Osteoblast (primary cell): ENCODE data around the gene RNF167. TPM values are rescaled to one million over a fixed set of nuclear protein-coding genes. Genes with fewer than 3 reads are reported as not detected.
"Not testable (repeated sequence)": the region's sequence is repeated elsewhere in the genome, so short reads cannot be mapped to it uniquely, and the experiment has no call there.

Experiments used
- DNase-seq: peaks from one replicate; pipeline ENCODE4 v3.0.0; 2011; ENCODE audit warnings: low spot score, mixed read lengths; ENCODE audit not compliant: insufficient read length; ENCODE audit errors: missing footprints
- H2AFZ ChIP-seq: 2 replicates; pipeline ENCODE4 v1.6.0; 2011; ENCODE audit warnings: mild to moderate bottlenecking, low read length
- H3K27ac ChIP-seq: 2 replicates; pipeline ENCODE4 v1.5.1; 2011; ENCODE audit warnings: mild to moderate bottlenecking, low read depth, low read length, moderate library complexity
- H3K27me3 ChIP-seq: 2 replicates; pipeline ENCODE4 v1.6.0; 2012; ENCODE audit warnings: mild to moderate bottlenecking, control low read depth, inconsistent platforms, low read length, moderate library complexity; ENCODE audit not compliant: insufficient read depth
- H3K36me3 ChIP-seq: 2 replicates; pipeline ENCODE4 v1.5.1; 2011; ENCODE audit warnings: mild to moderate bottlenecking, low read length, control low read depth, moderate library complexity; ENCODE audit not compliant: insufficient read depth
- H3K4me1 ChIP-seq: 2 replicates; pipeline ENCODE4 v1.5.1; 2011; ENCODE audit warnings: mild to moderate bottlenecking, low read length, control low read depth, moderate library complexity; ENCODE audit not compliant: insufficient read depth
- H3K4me2 ChIP-seq: 2 replicates; pipeline ENCODE4 v1.6.0; 2011; ENCODE audit warnings: mild to moderate bottlenecking, low read length; ENCODE audit not compliant: insufficient read depth
- H3K4me3 ChIP-seq: fragments of 200-600 bp; sonication (generic); 3 replicates; pipeline ENCODE4 v1.5.1; 2012; ENCODE audit warnings: mild to moderate bottlenecking, low read length, inconsistent platforms; ENCODE audit not compliant: insufficient read depth
- H3K79me2 ChIP-seq: 2 replicates; pipeline ENCODE4 v1.6.0; 2012; ENCODE audit warnings: mild to moderate bottlenecking, low read length, control low read depth, inconsistent platforms; ENCODE audit not compliant: insufficient read depth
- H3K9me3 ChIP-seq: 2 replicates; pipeline ENCODE4 v1.5.1; 2011; ENCODE audit warnings: low read depth, low read length, control low read depth
- H4K20me1 ChIP-seq: 2 replicates; pipeline ENCODE4 v1.6.0; 2012; ENCODE audit warnings: mild to moderate bottlenecking, low read length, control low read depth; ENCODE audit not compliant: insufficient read depth
- CTCF ChIP-seq: IDR thresholded peaks from 2 replicates; pipeline ENCODE4 v1.5.1; 2011; ENCODE audit warnings: mild to moderate bottlenecking, low read depth, low read length, moderate library complexity; ENCODE audit errors: extremely low read depth
- total RNA-seq: library from RNA; depleted of rRNA; stranded (reverse); fragments of >200 nt; gene quantifications from 2 replicates; pipeline ENCODE4 v1.2.3, GENCODE V29; 2012

Gene RNF167
- total RNA-seq, 1 donor = 25.3 TPM

- TF ChIP-seq CTCF = no peak
- H3K27me3 ChIP-seq = peaks cover 8% of the 10 kb centered on the region
- no peak overlapping the region for H3K4me3 ChIP-seq
- peaks cover 10% of the 10 kb centered on the region for H3K4me1 ChIP-seq
- H3K36me3 ChIP-seq = no peaks in the 10 kb centered on the region
- peak overlapping the region; percentile 88 for H2AFZ ChIP-seq
- peak; percentile 34 for DNase-seq
- peak overlapping the region; percentile 70 for H3K4me2 ChIP-seq
- no peaks in the 10 kb centered on the region for H3K9me3 ChIP-seq
- H4K20me1 ChIP-seq = peaks cover 5% of the 10 kb centered on the region
- H3K27ac ChIP-seq = peak overlapping the region; percentile 41
- H3K79me2 ChIP-seq = no peaks in the 10 kb centered on the region
These were observed 31.8 kb upstream of the RNF167 start for GRCh38 chr17:4908301-4908700.

GRCh38 chr17:4908711-4909496 is 31.2 kb upstream of the RNF167 start:
- H3K36me3 ChIP-seq = no peaks in the 10 kb centered on the region
- H3K4me3 ChIP-seq = no peak overlapping the region
- TF ChIP-seq CTCF = peak; percentile 79
- H3K9me3 ChIP-seq = no peaks in the 10 kb centered on the region
- H3K4me2 ChIP-seq = peak overlapping the region; percentile 70
- peak; percentile 96 for DNase-seq
- peaks cover 5% of the 10 kb centered on the region for H3K4me1 ChIP-seq
- peaks cover 4% of the 10 kb centered on the region for H4K20me1 ChIP-seq
- peak overlapping the region; percentile 41 for H3K27ac ChIP-seq
- H2AFZ ChIP-seq = peak overlapping the region; percentile 88
- no peaks in the 10 kb centered on the region for H3K79me2 ChIP-seq
- H3K27me3 ChIP-seq = peaks cover 8% of the 10 kb centered on the region

- TF ChIP-seq CTCF = no peak
- H3K79me2 ChIP-seq = no peaks in the 10 kb centered on the region
- H2AFZ ChIP-seq = no peak overlapping the region
These were observed 26.1 kb upstream of the RNF167 start for GRCh38 chr17:4913994-4914393.

GRCh38 chr17:4914551-4914950 is 25.5 kb upstream of the RNF167 start:
- H3K27me3 ChIP-seq, H4K20me1 ChIP-seq, H3K9me3 ChIP-seq, H3K4me1 ChIP-seq, H3K4me3 ChIP-seq, H3K27ac ChIP-seq, H2AFZ ChIP-seq, H3K4me2 ChIP-seq, H3K36me3 ChIP-seq, DNase-seq, H3K79me2 ChIP-seq: not testable (repeated sequence)

More at GRCh38 chr17:4913994-4914393, 26.1 kb upstream of the RNF167 start:
- DNase-seq = no peak
- no peaks in the 10 kb centered on the region for H3K36me3 ChIP-seq
- no peaks in the 10 kb centered on the region for H4K20me1 ChIP-seq
- H3K4me3 ChIP-seq = no peak overlapping the region
- no peaks in the 10 kb centered on the region for H3K4me1 ChIP-seq
- no peaks in the 10 kb centered on the region for H3K27me3 ChIP-seq
- no peak overlapping the region for H3K27ac ChIP-seq
- H3K9me3 ChIP-seq = no peaks in the 10 kb centered on the region
- no peak overlapping the region for H3K4me2 ChIP-seq
